ENCODE data around the gene SLC2A4RG. TPM values are rescaled to one million over a fixed set of nuclear protein-coding genes. Genes with fewer than 3 reads are reported as not detected.
"Not testable (repeated sequence)": the region's sequence is repeated elsewhere in the genome, so short reads cannot be mapped to it uniquely, and the experiment has no call there.

SLC2A4RG gene
- total RNA-seq, 1 donor from 2014 or later: 10.4 TPM

GRCh38 chr20:63714858-63715257 lies 24.7 kb upstream of the SLC2A4RG start:
- no peak overlapping the region for H3K4me3 ChIP-seq (ENCODE audit: low read length in 3 of 3)
- H3K4me1 ChIP-seq (ENCODE audit: control insufficient read depth in 3 of 3, insufficient read depth in 3 of 3, low read length in 3 of 3): no peaks in the 10 kb centered on the region
- H3K9ac ChIP-seq (ENCODE audit: low read depth in 1 of 3, low read length in 3 of 3): no peak overlapping the region
- peaks cover 0 to 4% (median 2%) of the 10 kb centered on the region in 3 donors for H3K9me3 ChIP-seq (ENCODE audit: control insufficient read depth in 3 of 3, low read length in 3 of 3)
- no peak overlapping the region for H3K27ac ChIP-seq (ENCODE audit: low read depth, low read length)
- H3K27me3 ChIP-seq (ENCODE audit: control insufficient read depth in 3 of 3, insufficient read depth in 3 of 3, low read length in 3 of 3): no peaks in the 10 kb centered on the region
- peaks cover 13 to 29% (median 16%) of the 10 kb centered on the region in 3 donors for H3K36me3 ChIP-seq (ENCODE audit: control insufficient read depth in 3 of 3, insufficient read depth in 3 of 3, low read length in 3 of 3)

- Histone ChIP-seq H3K4me1 (ENCODE audit: control insufficient read depth in 3 of 3, insufficient read depth in 3 of 3, low read length in 3 of 3) (no peaks in the 10 kb centered on the region), H3K27ac (ENCODE audit: low read depth, low read length) (no peak overlapping the region), H3K27me3 (ENCODE audit: control insufficient read depth in 3 of 3, insufficient read depth in 3 of 3, low read length in 3 of 3) (no peaks in the 10 kb centered on the region), H3K4me3 (ENCODE audit: low read length in 3 of 3) (no peak overlapping the region), H3K36me3 (ENCODE audit: control insufficient read depth in 3 of 3, insufficient read depth in 3 of 3, low read length in 3 of 3) (peaks cover 9 to 20% (median 16%) of the 10 kb centered on the region in 3 donors), H3K9ac (ENCODE audit: low read depth in 1 of 3, low read length in 3 of 3) (no peak overlapping the region), H3K9me3 (ENCODE audit: control insufficient read depth in 3 of 3, low read length in 3 of 3) (peaks cover 0 to 4% (median 2%) of the 10 kb centered on the region in 3 donors)
Observed at GRCh38 chr20:63718996-63719395, 20.6 kb upstream of the SLC2A4RG start.

GRCh38 chr20:63722967-63723622 lies 16.5 kb upstream of the SLC2A4RG start:
- H3K4me3 ChIP-seq (ENCODE audit: low read length in 3 of 3); H3K9me3 ChIP-seq (ENCODE audit: control insufficient read depth in 3 of 3, low read length in 3 of 3); H3K27ac ChIP-seq (ENCODE audit: low read depth, low read length); H3K4me1 ChIP-seq (ENCODE audit: control insufficient read depth in 3 of 3, insufficient read depth in 3 of 3, low read length in 3 of 3); H3K9ac ChIP-seq (ENCODE audit: low read depth in 1 of 3, low read length in 3 of 3); H3K27me3 ChIP-seq (ENCODE audit: control insufficient read depth in 3 of 3, insufficient read depth in 3 of 3, low read length in 3 of 3): not testable (repeated sequence)
- H3K36me3 ChIP-seq (ENCODE audit: control insufficient read depth in 3 of 3, insufficient read depth in 3 of 3, low read length in 3 of 3): peaks cover 7 to 15% (median 13%) of the 10 kb centered on the region in 3 donors

GRCh38 chr20:63730189-63730733 lies 9.3 kb upstream of the SLC2A4RG start:
- not testable (repeated sequence) for H3K27ac ChIP-seq (ENCODE audit: low read depth, low read length); H3K4me1 ChIP-seq (ENCODE audit: control insufficient read depth in 3 of 3, insufficient read depth in 3 of 3, low read length in 3 of 3); H3K27me3 ChIP-seq (ENCODE audit: control insufficient read depth in 3 of 3, insufficient read depth in 3 of 3, low read length in 3 of 3); H3K9me3 ChIP-seq (ENCODE audit: control insufficient read depth in 3 of 3, low read length in 3 of 3); H3K9ac ChIP-seq (ENCODE audit: low read depth in 1 of 3, low read length in 3 of 3); H3K4me3 ChIP-seq (ENCODE audit: low read length in 3 of 3)
- H3K36me3 ChIP-seq (ENCODE audit: control insufficient read depth in 3 of 3, insufficient read depth in 3 of 3, low read length in 3 of 3): peaks cover 22 to 30% (median 26%) of the 10 kb centered on the region in 3 donors

GRCh38 chr20:63731410-63731809 lies 8.2 kb upstream of the SLC2A4RG start:
- H3K4me1 ChIP-seq (ENCODE audit: control insufficient read depth in 3 of 3, insufficient read depth in 3 of 3, low read length in 3 of 3): peaks cover 0 to 6% (median 2%) of the 10 kb centered on the region in 3 donors
- H3K27me3 ChIP-seq (ENCODE audit: control insufficient read depth in 3 of 3, insufficient read depth in 3 of 3, low read length in 3 of 3): no peaks in the 10 kb centered on the region
- H3K9ac ChIP-seq (ENCODE audit: low read depth in 1 of 3, low read length in 3 of 3): no peak overlapping the region
- no peak overlapping the region for H3K4me3 ChIP-seq (ENCODE audit: low read length in 3 of 3)
- H3K36me3 ChIP-seq (ENCODE audit: control insufficient read depth in 3 of 3, insufficient read depth in 3 of 3, low read length in 3 of 3): peaks cover 30 to 35% (median 31%) of the 10 kb centered on the region in 3 donors
- no peaks in the 10 kb centered on the region for H3K9me3 ChIP-seq (ENCODE audit: control insufficient read depth in 3 of 3, low read length in 3 of 3)
- no peak overlapping the region for H3K27ac ChIP-seq (ENCODE audit: low read depth, low read length)

- Histone ChIP-seq H3K36me3 (ENCODE audit: control insufficient read depth in 3 of 3, insufficient read depth in 3 of 3, low read length in 3 of 3) (peaks cover 30 to 32% (median 31%) of the 10 kb centered on the region in 3 donors), H3K9me3 (ENCODE audit: control insufficient read depth in 3 of 3, low read length in 3 of 3) (no peaks in the 10 kb centered on the region), H3K27ac (ENCODE audit: low read depth, low read length) (no peak overlapping the region), H3K27me3 (ENCODE audit: control insufficient read depth in 3 of 3, insufficient read depth in 3 of 3, low read length in 3 of 3) (no peaks in the 10 kb centered on the region), H3K9ac (ENCODE audit: low read depth in 1 of 3, low read length in 3 of 3) (no peak overlapping the region), H3K4me3 (ENCODE audit: low read length in 3 of 3) (no peak overlapping the region), H3K4me1 (ENCODE audit: control insufficient read depth in 3 of 3, insufficient read depth in 3 of 3, low read length in 3 of 3) (peaks cover 0 to 6% (median 4%) of the 10 kb centered on the region in 3 donors)
Observed at GRCh38 chr20:63732118-63733095, 7.2 kb upstream of the SLC2A4RG start.

GRCh38 chr20:63733117-63733516 lies 6.5 kb upstream of the SLC2A4RG start:
- H3K9ac ChIP-seq (ENCODE audit: low read depth in 1 of 3, low read length in 3 of 3): no peak overlapping the region
- peaks cover under 1 to 8% (median 5%) of the 10 kb centered on the region in 3 donors for H3K4me1 ChIP-seq (ENCODE audit: control insufficient read depth in 3 of 3, insufficient read depth in 3 of 3, low read length in 3 of 3)
- H3K27ac ChIP-seq (ENCODE audit: low read depth, low read length): no peak overlapping the region
- peaks cover 30 to 32% (median 31%) of the 10 kb centered on the region in 3 donors for H3K36me3 ChIP-seq (ENCODE audit: control insufficient read depth in 3 of 3, insufficient read depth in 3 of 3, low read length in 3 of 3)
- no peaks in the 10 kb centered on the region for H3K9me3 ChIP-seq (ENCODE audit: control insufficient read depth in 3 of 3, low read length in 3 of 3)
- H3K4me3 ChIP-seq (ENCODE audit: low read length in 3 of 3): no peak overlapping the region
- H3K27me3 ChIP-seq (ENCODE audit: control insufficient read depth in 3 of 3, insufficient read depth in 3 of 3, low read length in 3 of 3): no peaks in the 10 kb centered on the region

GRCh38 chr20:63733579-63734081 lies 5.9 kb upstream of the SLC2A4RG start:
- Histone ChIP-seq H3K27ac (ENCODE audit: low read depth, low read length) (no peak overlapping the region), H3K9ac (ENCODE audit: low read depth in 1 of 3, low read length in 3 of 3) (no peak overlapping the region), H3K9me3 (ENCODE audit: control insufficient read depth in 3 of 3, low read length in 3 of 3) (no peaks in the 10 kb centered on the region), H3K36me3 (ENCODE audit: control insufficient read depth in 3 of 3, insufficient read depth in 3 of 3, low read length in 3 of 3) (peaks cover 27 to 31% (median 30%) of the 10 kb centered on the region in 3 donors), H3K4me1 (ENCODE audit: control insufficient read depth in 3 of 3, insufficient read depth in 3 of 3, low read length in 3 of 3) (peaks cover 6 to 13% (median 10%) of the 10 kb centered on the region in 3 donors), H3K27me3 (ENCODE audit: control insufficient read depth in 3 of 3, insufficient read depth in 3 of 3, low read length in 3 of 3) (no peaks in the 10 kb centered on the region), H3K4me3 (ENCODE audit: low read length in 3 of 3) (no peak overlapping the region)

- H3K4me1 ChIP-seq (ENCODE audit: control insufficient read depth in 3 of 3, insufficient read depth in 3 of 3, low read length in 3 of 3): peaks cover 7 to 14% (median 14%) of the 10 kb centered on the region in 3 donors
- no peak overlapping the region for H3K27ac ChIP-seq (ENCODE audit: low read depth, low read length)
- H3K36me3 ChIP-seq (ENCODE audit: control insufficient read depth in 3 of 3, insufficient read depth in 3 of 3, low read length in 3 of 3): peaks cover 27 to 31% (median 30%) of the 10 kb centered on the region in 3 donors
- no peak overlapping the region for H3K4me3 ChIP-seq (ENCODE audit: low read length in 3 of 3)
- H3K9ac ChIP-seq (ENCODE audit: low read depth in 1 of 3, low read length in 3 of 3): no peak overlapping the region
- no peaks in the 10 kb centered on the region for H3K9me3 ChIP-seq (ENCODE audit: control insufficient read depth in 3 of 3, low read length in 3 of 3)
- no peaks in the 10 kb centered on the region for H3K27me3 ChIP-seq (ENCODE audit: control insufficient read depth in 3 of 3, insufficient read depth in 3 of 3, low read length in 3 of 3)
Observed at GRCh38 chr20:63734111-63734945, 5.2 kb upstream of the SLC2A4RG start.

Data from skeletal muscle tissue (tissue), 4 donors.